CD4-positive, alpha-beta T cell (primary cell): Measurements from ENCODE around the gene UNC80. TPM values are rescaled to one million over a fixed set of nuclear protein-coding genes. Genes with fewer than 3 reads are reported as not detected.

Experiments
- ATAC-seq: fragments of 200-7000 bp; cut with Tn5 transposase; one replicate; pipeline ENCODE4 v1.10.0; 2022; ENCODE audit warnings: mild to moderate bottlenecking; ENCODE audit not compliant: poor library complexity
- CTCF ChIA-PET: fragments of 350-600 bp; sonication (Branson Sonifier 250); formaldehyde crosslinking; loops from one replicate; lab custom pipeline; 2021; ENCODE audit warnings: antibody characterized with exemption, inconsistent platforms; lab: Charles Lee
- POLR2A ChIA-PET: fragments of 350-600 bp; sonication (Branson Sonifier 250); formaldehyde crosslinking; loops from one replicate; lab custom pipeline; 2021; ENCODE audit warnings: antibody characterized with exemption, inconsistent platforms; lab: Charles Lee
- DNase-seq, 14 experiments: peaks; one replicate each; pipeline ENCODE4 v3.0.0-alpha.2; 2013 to 2020; ENCODE audit warnings: mixed read lengths in 2 of 14
- H3K27ac ChIP-seq, 2 donors: one replicate each; pipeline versions ENCODE4 v1.5.1 to v1.7.0; 2013; ENCODE audit warnings: low read length in 2 of 2, low read depth in 1 of 2, mild to moderate bottlenecking in 1 of 2
- H3K27me3 ChIP-seq, 2 experiments: 1 replicate in 1 of 2; 2 replicates in 1 of 2; pipeline versions ENCODE4 v1.6.1 to v1.7.0; 2013; ENCODE audit warnings: low read length in 2 of 2, control low read depth in 1 of 2, mild to moderate bottlenecking in 1 of 2, moderate library complexity in 1 of 2; ENCODE audit not compliant: insufficient read depth in 2 of 2, control insufficient read depth in 1 of 2
- H3K36me3 ChIP-seq: one replicate; pipeline ENCODE4 v1.6.1; 2013; ENCODE audit warnings: low read length, control low read depth; ENCODE audit not compliant: insufficient read depth
- H3K4me1 ChIP-seq: one replicate; pipeline ENCODE4 v1.6.1; 2013; ENCODE audit warnings: low read length, control low read depth; ENCODE audit not compliant: insufficient read depth
- H3K4me3 ChIP-seq: one replicate; pipeline ENCODE4 v1.5.1; 2013; ENCODE audit warnings: mild to moderate bottlenecking, low read length, moderate library complexity
- H3K9me3 ChIP-seq, 2 experiments: 1 replicate in 1 of 2; 2 replicates in 1 of 2; pipeline versions ENCODE4 v1.6.1 to v1.7.0; 2013; ENCODE audit warnings: low read length in 2 of 2, mild to moderate bottlenecking in 2 of 2, control low read depth in 1 of 2, moderate library complexity in 1 of 2; ENCODE audit not compliant: control insufficient read depth in 1 of 2, insufficient read depth in 1 of 2
- H3K27ac Mint-ChIP-seq: one replicate; pipeline ENCODE4 v1.8.0; 2020; ENCODE audit warnings: mixed read lengths
- H3K27me3 Mint-ChIP-seq: one replicate; pipeline ENCODE4 v1.8.0; 2021; ENCODE audit warnings: mixed read lengths
- H3K36me3 Mint-ChIP-seq: one replicate; pipeline ENCODE4 v1.8.0; 2021; ENCODE audit warnings: low read depth, mixed read lengths
- H3K4me1 Mint-ChIP-seq: one replicate; pipeline ENCODE4 v1.8.0; 2021; ENCODE audit warnings: low read depth, mixed read lengths
- H3K4me3 Mint-ChIP-seq: one replicate; pipeline ENCODE4 v1.8.0; 2020; ENCODE audit warnings: mild to moderate bottlenecking, mixed read lengths
- H3K9me3 Mint-ChIP-seq: one replicate; pipeline ENCODE4 v1.8.0; 2020; ENCODE audit warnings: mixed read lengths
- CTCF ChIP-seq: fragments of 200-600 bp; IDR thresholded peaks from one replicate; pipeline ENCODE4 v1.8.0; 2022; ENCODE audit warnings: antibody characterized with exemption, mild to moderate bottlenecking
- intact Hi-C, 2 experiments: fragments of 100-400 bp; cut with DNase I in 1 of 2; cut with micrococcal nuclease in 1 of 2; formaldehyde crosslinking; loops; one replicate each; pipeline versions ENCODE4 v1.15.1 to v1.9.0; 2023 to 2025; cut with DNase I, micrococcal nuclease
- total RNA-seq, 174 experiments: library from RNA in 2 of 174; stranded (reverse) in 2 of 174; gene quantifications; one replicate each; pipeline ENCODE4 v1.2.3 and lab custom pipeline; 2021 to 2026

Gene UNC80
- total RNA-seq, 2 experiments from 2014 or later, result not detected

GRCh38 chr2:210027608-210028007, 256.0 kb downstream of the UNC80 start:
- no peak for DNase-seq
- Histone ChIP-seq H3K4me1 (no peaks in the 10 kb centered on the region), H3K27ac (no peak overlapping the region), H3K36me3 (peaks cover 17% of the 10 kb centered on the region), H3K27me3 (no peaks in the 10 kb centered on the region), H3K4me3 (no peak overlapping the region), H3K9me3 (no peaks in the 10 kb centered on the region)
- no peaks in the 10 kb centered on the region for H3K27me3 Mint-ChIP-seq
- H3K36me3 Mint-ChIP-seq, result peaks cover 42% of the 10 kb centered on the region
- no peak overlapping the region for H3K27ac Mint-ChIP-seq
- no peak overlapping the region for H3K4me3 Mint-ChIP-seq
- H3K9me3 Mint-ChIP-seq, result no peaks in the 10 kb centered on the region
- no peak for ATAC-seq
- H3K4me1 Mint-ChIP-seq, result no peaks in the 10 kb centered on the region
- ChIA-PET CTCF (no interaction called here), POLR2A (no interaction called here)
- TF ChIP-seq CTCF, result no peak
- intact Hi-C loops, result no loop called here

GRCh38 chr2:210028178-210028577, 256.5 kb downstream of the UNC80 start:
- Mint-ChIP-seq H3K27me3 (no peaks in the 10 kb centered on the region), H3K4me1 (no peaks in the 10 kb centered on the region), H3K9me3 (no peaks in the 10 kb centered on the region), H3K36me3 (peaks cover 37% of the 10 kb centered on the region), H3K4me3 (no peak overlapping the region), H3K27ac (no peak overlapping the region)
- Histone ChIP-seq H3K4me3 (no peak overlapping the region), H3K9me3 (no peaks in the 10 kb centered on the region), H3K27ac (no peak overlapping the region), H3K27me3 (no peaks in the 10 kb centered on the region), H3K36me3 (peaks cover 12% of the 10 kb centered on the region), H3K4me1 (no peaks in the 10 kb centered on the region)
- DNase-seq, result no peak
- ChIA-PET POLR2A (no interaction called here), CTCF (interaction anchor here (1.5 kb wide), 1 partner anchor 15 kb away, joined by 3 read pairs; no protein-coding TSS in a partner anchor)
- no peak for ATAC-seq
- intact Hi-C loops, result no loop called here
- TF ChIP-seq CTCF, result no peak

- Histone ChIP-seq H3K36me3 (no peaks in the 10 kb centered on the region), H3K4me3 (no peak overlapping the region), H3K27me3 (no peaks in the 10 kb centered on the region), H3K27ac (no peak overlapping the region), H3K4me1 (no peaks in the 10 kb centered on the region), H3K9me3 (no peaks in the 10 kb centered on the region)
- intact Hi-C loops, result no loop called here
- Mint-ChIP-seq H3K27ac (no peak overlapping the region), H3K4me3 (no peak overlapping the region), H3K27me3 (no peaks in the 10 kb centered on the region), H3K4me1 (no peaks in the 10 kb centered on the region), H3K36me3 (no peaks in the 10 kb centered on the region), H3K9me3 (peaks cover 2% of the 10 kb centered on the region)
- no peak for TF ChIP-seq CTCF
- ATAC-seq (no peak), DNase-seq (no peak)
- ChIA-PET CTCF (no interaction called here), POLR2A (no interaction called here)
Measured at GRCh38 chr2:210034087-210034683, 262.6 kb downstream of the UNC80 start.
